Pancreas (tissue), 10 donors: ENCODE results near the gene RXYLT1. TPM values are rescaled to one million over a fixed set of nuclear protein-coding genes. Genes with fewer than 3 reads are reported as not detected.

ENCODE experiments used
- ATAC-seq, 4 donors: fragments of 200-7000 bp; cut with Tn5 transposase; one replicate each; pipeline versions ENCODE4 v1.8.0 to v1.9.1; 2020; ENCODE audit warnings: mild to moderate bottlenecking in 4 of 4, moderate library complexity in 4 of 4
- DNase-seq, 6 donors: peaks; one replicate each; pipeline ENCODE4 v3.0.0-alpha.2; 2020
- FAIRE-seq: peaks from 2 replicates; lab custom pipeline; 2012; peaks lifted over from hg19 to GRCh38; lab: Jason Lieb, UNC
- H3K27ac ChIP-seq, 4 donors: fragments of 200-600 bp; sonication (generic); 1 replicate in 3 of 4; 2 replicates in 1 of 4; pipeline versions ENCODE4 v1.5.0 to v1.8.0; 2020
- H3K27me3 ChIP-seq, 4 donors: fragments of 200-600 bp; one replicate each; pipeline ENCODE4 v1.8.0; 2021
- H3K36me3 ChIP-seq, 3 donors: fragments of 200-600 bp; sonication (generic) in 1 of 3; one replicate each; pipeline versions ENCODE4 v1.5.0 to v1.8.0; 2020 to 2021
- H3K4me1 ChIP-seq, 3 donors: fragments of 200-600 bp; one replicate each; pipeline ENCODE4 v1.8.0; 2021
- H3K4me3 ChIP-seq, 4 donors: fragments of 200-600 bp; sonication (generic) in 2 of 4; one replicate each; pipeline versions ENCODE4 v1.5.0 to v1.8.0; 2020 to 2021
- H3K9me3 ChIP-seq, 4 donors: fragments of 200-600 bp; one replicate each; pipeline ENCODE4 v1.8.0; 2021
- CTCF ChIP-seq, 4 donors: fragments of 200-600 bp; sonication (generic) in 3 of 4; IDR thresholded peaks; one replicate each; pipeline versions ENCODE4 v1.5.0 to v1.8.0; 2021; ENCODE audit warnings: antibody characterized with exemption in 4 of 4
- WGBS, 2 donors: extraction: QIAGEN DNeasy Blood & Tissue Kit; methylation state at CpG; one replicate each; pipeline ENCODE4 v1.1.7; 2013; 5-methylcytosine and 5-hydroxymethylcytosine counted together
- intact Hi-C, 3 donors: fragments of 100-400 bp; cut with DNase I; formaldehyde crosslinking; loops; one replicate each; pipeline versions ENCODE4 v1.11.1 to v1.14.2; 2022
- polyA plus RNA-seq, 2 donors: library from polyadenylated mRNA; stranded (reverse); fragments of 200-250 nt; gene quantifications; one replicate each; pipeline ENCODE4 v1.2.3, GENCODE V29; 2013
- total RNA-seq, 6 donors: library from RNA; stranded (reverse); fragmentation: NEBNext Ultra II Directional in 4 of 6; extraction: Animal tissue kit (Norgen Biotek cat#: 25700) in 4 of 6; gene quantifications; one replicate each; pipeline versions ENCODE4 v1.2.1 to v1.2.4, GENCODE V29; 2021 to 2023
- donor health status: healthy with polysubstance abuse.
- donor health status: DM: no; HTN: no; CAD: no; lungs with moderate emphysema.
- donor health status: DM: no; HTN: no; CAD: no.
- donor health status: control.
- donor health status: control.
- donor health status: Bipolar disorder and iron deficiency.
- donor health status: DM: yes; HTN: yes; CAD: no.
- donor health status: DM: no; HTN: no; CAD: no.
- donor health status: DM: no; HTN: no; CAD: no.
- donor health status: DM: yes; HTN: yes; CAD: no.

RXYLT1 gene
- total and polyA plus RNA-seq, 8 donors, result 8.1 to 13.3 (median 11.9) TPM

- no peaks in the 10 kb centered on the region for H3K36me3 ChIP-seq
- 73 to 83% methylated on average over 1 of the region's 1 CpG for WGBS, 2 donors
- no peaks in the 10 kb centered on the region for H3K4me1 ChIP-seq
- ATAC-seq (no peak), FAIRE-seq (no peak), DNase-seq (no peak)
- TF ChIP-seq CTCF (IDR thresholded peaks at IDR 0.05), result no peak
- H3K9me3 ChIP-seq, result no peaks in the 10 kb centered on the region
- H3K27ac ChIP-seq, result no peak overlapping the region
- no peak overlapping the region for H3K4me3 ChIP-seq
- intact Hi-C loops, result no loop called here
- H3K27me3 ChIP-seq, result no peaks in the 10 kb centered on the region
Observed at GRCh38 chr12:63820427-63820826, 40.7 kb downstream of the RXYLT1 start.

GRCh38 chr12:63821781-63822251, 42.1 kb downstream of the RXYLT1 start:
- Histone ChIP-seq H3K27ac (no peak overlapping the region), H3K36me3 (no peaks in the 10 kb centered on the region), H3K9me3 (no peaks in the 10 kb centered on the region), H3K27me3 (no peaks in the 10 kb centered on the region), H3K4me3 (peak overlapping the region in 3 of 4 donors; percentile 4 to 38 (median 11)), H3K4me1 (no peaks in the 10 kb centered on the region)
- DNase-seq, result peak in 2 of 6 donors; percentile 47 to 59
- FAIRE-seq, result no peak
- ATAC-seq, result peak; percentile 31 to 68 (median 62)
- intact Hi-C loops, result no loop called here
- 28 to 41% methylated on average over 38 of the region's 38 CpGs for WGBS, 2 donors
- no peak for TF ChIP-seq CTCF (IDR thresholded peaks at IDR 0.05)

GRCh38 chr12:63822352-63822751, 42.6 kb downstream of the RXYLT1 start:
- Histone ChIP-seq H3K4me3 (peak overlapping the region in 1 of 4 donors; percentile 38), H3K36me3 (no peaks in the 10 kb centered on the region), H3K4me1 (no peaks in the 10 kb centered on the region), H3K9me3 (no peaks in the 10 kb centered on the region), H3K27ac (no peak overlapping the region), H3K27me3 (no peaks in the 10 kb centered on the region)
- DNase-seq (no peak), FAIRE-seq (no peak), ATAC-seq (no peak)
- intact Hi-C loops, result no loop called here
- TF ChIP-seq CTCF (IDR thresholded peaks at IDR 0.05), result no peak
- WGBS, 2 donors, result 62 to 64% methylated on average over 6 of the region's 6 CpGs

- H3K4me3 ChIP-seq, result no peak overlapping the region
- FAIRE-seq (no peak), ATAC-seq (no peak)
Observed at GRCh38 chr12:63823040-63823439, 43.3 kb downstream of the RXYLT1 start.

More at GRCh38 chr12:63823040-63823439, 43.3 kb downstream of the RXYLT1 start:
- TF ChIP-seq CTCF (IDR thresholded peaks at IDR 0.05), result no peak
- Histone ChIP-seq H3K4me1 (no peaks in the 10 kb centered on the region), H3K27ac (no peak overlapping the region), H3K36me3 (no peaks in the 10 kb centered on the region), H3K27me3 (no peaks in the 10 kb centered on the region), H3K9me3 (no peaks in the 10 kb centered on the region)
- intact Hi-C loops, result no loop called here
- no peak for DNase-seq
- WGBS, 2 donors, result 86 to 93% methylated on average over 6 of the region's 6 CpGs
